Measurements from ENCODE around the gene KCNJ9.
"Not testable (repeated sequence)": the region's sequence is repeated elsewhere in the genome, so short reads cannot be mapped to it uniquely, and the experiment has no call there.

Gene KCNJ9

DNA sequence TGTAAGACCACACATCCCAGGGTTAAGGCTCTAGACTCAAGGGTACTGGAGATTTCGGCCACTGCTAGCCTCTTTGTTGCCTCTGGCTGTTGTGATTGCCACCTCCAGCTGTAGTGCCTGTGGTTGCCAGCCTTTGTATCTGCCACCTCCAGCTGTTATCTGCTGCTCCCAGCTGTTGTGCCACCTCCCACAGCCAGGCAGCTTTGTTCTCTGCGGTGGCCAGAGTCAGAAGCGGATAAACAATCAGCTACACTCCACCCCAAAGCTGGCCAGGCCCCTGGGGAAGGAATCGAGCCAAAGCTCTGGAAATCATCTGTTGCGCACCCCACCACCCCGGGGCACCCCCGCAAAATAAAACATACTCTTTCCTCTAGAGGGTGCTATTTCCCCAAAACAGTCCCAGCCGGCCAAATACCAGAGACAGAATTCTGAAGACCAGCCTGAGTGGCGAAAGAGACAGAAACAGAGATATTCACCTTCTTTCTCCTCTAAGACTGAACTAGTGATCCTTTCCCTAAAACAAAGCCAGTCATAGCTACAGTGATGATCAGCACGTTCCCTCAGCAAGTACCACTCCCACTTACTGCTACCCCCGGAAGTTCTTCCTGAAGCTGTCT is 34.7 kb upstream of the KCNJ9 start:
- H3K36me3 ChIP-seq (replicated peaks): no peaks in the 10 kb centered on the region
- no peak overlapping the region for H3K27ac ChIP-seq
- H3K4me3 ChIP-seq (ENCODE audit: low read depth, low read length): no peak overlapping the region
- DNase-seq: peak; percentile 28
- in situ Hi-C loops (cut with HindIII; ENCODE audit: low pct_ligation_motif_present, low sequenced_read_pairs): no loop called here
- TF ChIP-seq, protein P1, sequence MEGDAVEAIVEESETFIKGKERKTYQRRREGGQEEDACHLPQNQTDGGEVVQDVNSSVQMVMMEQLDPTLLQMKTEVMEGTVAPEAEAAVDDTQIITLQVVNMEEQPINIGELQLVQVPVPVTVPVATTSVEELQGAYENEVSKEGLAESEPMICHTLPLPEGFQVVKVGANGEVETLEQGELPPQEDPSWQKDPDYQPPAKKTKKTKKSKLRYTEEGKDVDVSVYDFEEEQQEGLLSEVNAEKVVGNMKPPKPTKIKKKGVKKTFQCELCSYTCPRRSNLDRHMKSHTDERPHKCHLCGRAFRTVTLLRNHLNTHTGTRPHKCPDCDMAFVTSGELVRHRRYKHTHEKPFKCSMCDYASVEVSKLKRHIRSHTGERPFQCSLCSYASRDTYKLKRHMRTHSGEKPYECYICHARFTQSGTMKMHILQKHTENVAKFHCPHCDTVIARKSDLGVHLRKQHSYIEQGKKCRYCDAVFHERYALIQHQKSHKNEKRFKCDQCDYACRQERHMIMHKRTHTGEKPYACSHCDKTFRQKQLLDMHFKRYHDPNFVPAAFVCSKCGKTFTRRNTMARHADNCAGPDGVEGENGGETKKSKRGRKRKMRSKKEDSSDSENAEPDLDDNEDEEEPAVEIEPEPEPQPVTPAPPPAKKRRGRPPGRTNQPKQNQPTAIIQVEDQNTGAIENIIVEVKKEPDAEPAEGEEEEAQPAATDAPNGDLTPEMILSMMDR (IDR thresholded peaks at IDR 0.05; ENCODE audit: low read depth, low read length, missing control alignments): peak; percentile 67
- peaks cover 24% of the 10 kb centered on the region for H3K27me3 ChIP-seq (replicated peaks)

GRCh38 chr1:160047111-160047991 is 34.0 kb upstream of the KCNJ9 start:
- DNase-seq: no peak
- TF ChIP-seq, protein P1 (IDR thresholded peaks at IDR 0.05; ENCODE audit: low read depth, low read length, missing control alignments): no peak
- Histone ChIP-seq H3K27ac (no peak overlapping the region), H3K4me3 (ENCODE audit: low read depth, low read length) (no peak overlapping the region), H3K36me3 (replicated peaks) (no peaks in the 10 kb centered on the region), H3K27me3 (replicated peaks) (peaks cover 24% of the 10 kb centered on the region)
- in situ Hi-C loops (cut with HindIII; ENCODE audit: low pct_ligation_motif_present, low sequenced_read_pairs): no loop called here

GRCh38 chr1:160048335-160048734 is 33.0 kb upstream of the KCNJ9 start:
- Histone ChIP-seq H3K36me3 (replicated peaks) (no peaks in the 10 kb centered on the region), H3K4me3 (ENCODE audit: low read depth, low read length) (no peak overlapping the region), H3K27me3 (replicated peaks) (peaks cover 24% of the 10 kb centered on the region), H3K27ac (no peak overlapping the region)
- in situ Hi-C loops (cut with HindIII; ENCODE audit: low pct_ligation_motif_present, low sequenced_read_pairs): no loop called here
- TF ChIP-seq, protein P1 (IDR thresholded peaks at IDR 0.05; ENCODE audit: low read depth, low read length, missing control alignments): no peak
- no peak for DNase-seq

- peaks cover 24% of the 10 kb centered on the region for H3K27me3 ChIP-seq (replicated peaks)
- H3K36me3 ChIP-seq (replicated peaks): no peaks in the 10 kb centered on the region
- DNase-seq: no peak
- H3K27ac ChIP-seq: no peak overlapping the region
- in situ Hi-C loops (cut with HindIII; ENCODE audit: low pct_ligation_motif_present, low sequenced_read_pairs): no loop called here
- TF ChIP-seq, protein P1 (IDR thresholded peaks at IDR 0.05; ENCODE audit: low read depth, low read length, missing control alignments): no peak
- H3K4me3 ChIP-seq (ENCODE audit: low read depth, low read length): no peak overlapping the region
Measured at GRCh38 chr1:160049101-160049500, 32.2 kb upstream of the KCNJ9 start.

- DNase-seq; H3K27ac ChIP-seq; in situ Hi-C loops (cut with HindIII; ENCODE audit: low pct_ligation_motif_present, low sequenced_read_pairs); H3K36me3 ChIP-seq (replicated peaks); H3K4me3 ChIP-seq (ENCODE audit: low read depth, low read length): not testable (repeated sequence)
- H3K27me3 ChIP-seq (replicated peaks): peaks cover 18% of the 10 kb centered on the region
Measured at GRCh38 chr1:160050182-160050581, 31.2 kb upstream of the KCNJ9 start.

- H3K36me3 ChIP-seq (replicated peaks): no peaks in the 10 kb centered on the region
- DNase-seq: no peak
- H3K4me3 ChIP-seq (ENCODE audit: low read depth, low read length): no peak overlapping the region
- in situ Hi-C loops (cut with HindIII; ENCODE audit: low pct_ligation_motif_present, low sequenced_read_pairs): no loop called here
- H3K27me3 ChIP-seq (replicated peaks): peaks cover 14% of the 10 kb centered on the region
- TF ChIP-seq, protein P1 (IDR thresholded peaks at IDR 0.05; ENCODE audit: low read depth, low read length, missing control alignments): no peak
- no peak overlapping the region for H3K27ac ChIP-seq
Measured at GRCh38 chr1:160050619-160051018, 30.7 kb upstream of the KCNJ9 start.
